ENCODE measurements around the gene MRC1. TPM values are rescaled to one million over a fixed set of nuclear protein-coding genes. Genes with fewer than 3 reads are reported as not detected.

The MRC1 gene
- total and polyA plus RNA-seq, 9 of the 15 experiments (the other 6 are each of a cell fraction or from before 2014, with no cell fraction given) = 0.01 to 0.20 (median 0.03) TPM; not detected in 5

DNA sequence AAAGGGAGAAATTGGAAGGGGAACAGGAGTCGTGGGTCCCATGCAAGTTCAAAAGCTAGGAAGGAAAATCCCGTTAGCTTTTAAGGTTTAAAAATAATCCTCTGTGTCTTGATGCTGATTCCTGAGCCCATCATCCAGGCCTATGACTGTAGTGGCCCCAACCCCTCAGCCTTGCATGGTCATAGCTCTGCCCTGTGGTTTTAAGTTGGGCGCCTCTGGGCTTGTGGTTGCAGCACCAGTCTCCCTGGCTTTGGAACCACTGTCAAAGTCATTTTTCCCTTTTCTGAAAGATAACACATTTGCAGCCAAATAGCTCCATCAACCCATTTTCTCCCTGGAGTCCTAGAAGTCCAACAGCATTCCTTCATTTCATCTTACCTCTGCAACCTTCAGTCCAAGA is 43.5 kb upstream of the MRC1 start:
- H2AFZ ChIP-seq (ENCODE audit: low read depth, low read length) = no peak overlapping the region
- peaks cover 5 to 8% of the 10 kb centered on the region in 2 experiments; a peak in 4 of 5 replicates for H3K27me3 ChIP-seq (ENCODE audit: control insufficient read depth in 2 of 2, insufficient read depth in 2 of 2, low read length in 2 of 2)
- DNase-seq (ENCODE audit: extremely low read depth in 1 of 4, low spot score in 3 of 4) = no peak
- no peaks in the 10 kb centered on the region for H3K36me3 ChIP-seq (ENCODE audit: control insufficient read depth, insufficient read depth, low read length)
- CTCF ChIA-PET (ENCODE audit: low intra/inter-chr PET ratio) = no interaction called here
- no peak for FAIRE-seq
- POLR2A ChIA-PET = interaction anchor here (0.7 kb wide), 1 partner anchor 60 kb away, joined by 3 read pairs; no protein-coding TSS in a partner anchor
- intact Hi-C loops (cut with micrococcal nuclease) (no loop called here), in situ Hi-C loops (cut with MboI) (no loop called here)
- H3K4me2 ChIP-seq (ENCODE audit: insufficient read depth, low read length) = no peak overlapping the region
- BruUV-seq (replicated peaks) = no TSS peak
- H3K27ac ChIP-seq (ENCODE audit: extremely low read depth, low read depth, low read length) = no peak overlapping the region
- H3K9me1 ChIP-seq (ENCODE audit: control insufficient read depth, insufficient read depth, low read length) = no peaks in the 10 kb centered on the region
- H3K4me3 ChIP-seq = no peak overlapping the region
- H3K4me1 ChIP-seq (replicated peaks in 1 of 2; ENCODE audit: control insufficient read depth in 2 of 2, insufficient read depth in 2 of 2, low read length in 2 of 2) = no peaks in the 10 kb centered on the region
- no peaks in the 10 kb centered on the region for H4K20me1 ChIP-seq (replicated peaks; ENCODE audit: control insufficient read depth, insufficient read depth, low read length)
- H3K9ac ChIP-seq (ENCODE audit: insufficient read depth in 1 of 2, low read depth in 2 of 2, low read length in 2 of 2) = no peak overlapping the region
- WGBS (ENCODE audit: insufficient coverage, low coverage, missing lambda C conversion rate) = 4% methylated on average over 2 of the region's 3 CpGs
- no peaks in the 10 kb centered on the region for H3K79me2 ChIP-seq (ENCODE audit: control insufficient read depth, insufficient read depth, low read length)
- ATAC-seq = no peak
- no peaks in the 10 kb centered on the region for H3K9me3 ChIP-seq (replicated peaks; ENCODE audit: control insufficient read depth, insufficient read depth, low read depth, low read length)
- TF ChIP-seq ZNF57 (CRISPR knock-in tag; IDR thresholded peaks at IDR 0.05) (no peak), KLF6 (CRISPR knock-in tag; IDR thresholded peaks at IDR 0.05; ENCODE audit: borderline replicate concordance) (no peak), ZNF445 (CRISPR knock-in tag; IDR thresholded peaks at IDR 0.05; ENCODE audit: low read depth) (no peak), MAX (CRISPR knock-in tag; IDR thresholded peaks at IDR 0.05) (no peak), HMBOX1 (IDR thresholded peaks at IDR 0.05) (no peak), RBM14 (IDR thresholded peaks at IDR 0.05; ENCODE audit: borderline replicate concordance, insufficient read depth, low read depth, low read length) (no peak), ZHX1 (conservative IDR thresholded peaks at IDR 0.05; ENCODE audit: low read length) (no peak), HNRNPK (IDR thresholded peaks at IDR 0.05; ENCODE audit: low read depth, low read length, poor library complexity, severe bottlenecking) (no peak), BRD4 (IDR thresholded peaks at IDR 0.05) (no peak), TAF15 (IDR thresholded peaks at IDR 0.05; ENCODE audit: low read depth, low read length) (no peak), ZSCAN29 (IDR thresholded peaks at IDR 0.05) (no peak), MED1 (CRISPR knock-in tag; IDR thresholded peaks at IDR 0.05; ENCODE audit: borderline replicate concordance) (no peak), MTF1 (CRISPR knock-in tag; IDR thresholded peaks at IDR 0.05; ENCODE audit: borderline replicate concordance) (no peak)
- TF ChIP-seq, protein P1, sequence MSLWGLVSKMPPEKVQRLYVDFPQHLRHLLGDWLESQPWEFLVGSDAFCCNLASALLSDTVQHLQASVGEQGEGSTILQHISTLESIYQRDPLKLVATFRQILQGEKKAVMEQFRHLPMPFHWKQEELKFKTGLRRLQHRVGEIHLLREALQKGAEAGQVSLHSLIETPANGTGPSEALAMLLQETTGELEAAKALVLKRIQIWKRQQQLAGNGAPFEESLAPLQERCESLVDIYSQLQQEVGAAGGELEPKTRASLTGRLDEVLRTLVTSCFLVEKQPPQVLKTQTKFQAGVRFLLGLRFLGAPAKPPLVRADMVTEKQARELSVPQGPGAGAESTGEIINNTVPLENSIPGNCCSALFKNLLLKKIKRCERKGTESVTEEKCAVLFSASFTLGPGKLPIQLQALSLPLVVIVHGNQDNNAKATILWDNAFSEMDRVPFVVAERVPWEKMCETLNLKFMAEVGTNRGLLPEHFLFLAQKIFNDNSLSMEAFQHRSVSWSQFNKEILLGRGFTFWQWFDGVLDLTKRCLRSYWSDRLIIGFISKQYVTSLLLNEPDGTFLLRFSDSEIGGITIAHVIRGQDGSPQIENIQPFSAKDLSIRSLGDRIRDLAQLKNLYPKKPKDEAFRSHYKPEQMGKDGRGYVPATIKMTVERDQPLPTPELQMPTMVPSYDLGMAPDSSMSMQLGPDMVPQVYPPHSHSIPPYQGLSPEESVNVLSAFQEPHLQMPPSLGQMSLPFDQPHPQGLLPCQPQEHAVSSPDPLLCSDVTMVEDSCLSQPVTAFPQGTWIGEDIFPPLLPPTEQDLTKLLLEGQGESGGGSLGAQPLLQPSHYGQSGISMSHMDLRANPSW (CRISPR knock-in tag; IDR thresholded peaks at IDR 0.05) = no peak

Measured in K562 (cell line).